ENCODE results near the gene SERINC5. TPM values are rescaled to one million over a fixed set of nuclear protein-coding genes. Genes with fewer than 3 reads are reported as not detected.
A peak's percentile ranks its signal among the peaks of the same experiment; 100 is the strongest.

The SERINC5 gene
- total RNA-seq, 2 experiments from 2014 or later: 115 to 123 TPM

GRCh38 chr5:80181618-80182211 is 74.1 kb downstream of the SERINC5 start:
- ChIA-PET POLR2A (interaction anchor here (0.6 to 12.3 kb wide), 19 partner anchors 8 to 93 kb away, joined by 3 to 120 read pairs (median 7); partner anchors contain the start of gene SERINC5), CTCF (interaction anchor here (1.0 to 1.8 kb wide), 2 partner anchors 11 to 23 kb away, joined by 3 to 5 read pairs; no protein-coding TSS in a partner anchor)
- peak; percentile 51 for ATAC-seq (ENCODE audit: poor library complexity)
- Mint-ChIP-seq H3K4me3 (peak overlapping the region; percentile 71), H3K4me1 (ENCODE audit: low read depth) (peaks cover 89% of the 10 kb centered on the region), H3K27ac (peak overlapping the region; percentile 94), H3K27me3 (no peaks in the 10 kb centered on the region), H3K9me3 (no peaks in the 10 kb centered on the region), H3K36me3 (ENCODE audit: low read depth) (peaks cover 63% of the 10 kb centered on the region)
- H3K36me3 ChIP-seq (ENCODE audit: insufficient read depth, low read length): peaks cover 12% of the 10 kb centered on the region
- peak overlapping the region; percentile 63 to 77 for H3K27ac ChIP-seq (ENCODE audit: low read depth in 1 of 2, low read length in 2 of 2)
- no peaks in the 10 kb centered on the region for H3K9me3 ChIP-seq (ENCODE audit: control insufficient read depth in 1 of 2, insufficient read depth in 1 of 2, low read length in 2 of 2)
- H3K4me3 ChIP-seq (ENCODE audit: low read length): no peak overlapping the region
- intact Hi-C loops (cut with DNase I, micrococcal nuclease): loop anchor here in 1 of 2 experiments (5.0 kb wide), 1 partner anchor 76 kb away; the partner anchor contains the start of gene SERINC5
- DNase-seq: peak in 12 of 14 experiments; percentile 29 to 90 (median 53)
- H3K4me1 ChIP-seq (ENCODE audit: insufficient read depth, low read length): peaks cover 82% of the 10 kb centered on the region
- TF ChIP-seq CTCF (IDR thresholded peaks at IDR 0.05): no peak
- no peaks in the 10 kb centered on the region for H3K27me3 ChIP-seq (ENCODE audit: control insufficient read depth in 1 of 2, insufficient read depth in 2 of 2, low read length in 2 of 2)

GRCh38 chr5:80177236-80177635 is 78.6 kb downstream of the SERINC5 start:
- intact Hi-C loops (cut with DNase I, micrococcal nuclease): loop anchor here in 1 of 2 experiments (5.0 kb wide), 1 partner anchor 40 kb away; no protein-coding TSS in a partner anchor
- Histone ChIP-seq H3K27ac (ENCODE audit: low read depth in 1 of 2, low read length in 2 of 2) (no peak overlapping the region), H3K4me1 (ENCODE audit: insufficient read depth, low read length) (peaks cover 41% of the 10 kb centered on the region), H3K9me3 (ENCODE audit: control insufficient read depth in 1 of 2, insufficient read depth in 1 of 2, low read length in 2 of 2) (no peaks in the 10 kb centered on the region), H3K4me3 (ENCODE audit: low read length) (no peak overlapping the region), H3K27me3 (ENCODE audit: control insufficient read depth in 1 of 2, insufficient read depth in 2 of 2, low read length in 2 of 2) (no peaks in the 10 kb centered on the region), H3K36me3 (ENCODE audit: insufficient read depth, low read length) (peaks cover 49% of the 10 kb centered on the region)
- Mint-ChIP-seq H3K27me3 (no peaks in the 10 kb centered on the region), H3K4me3 (no peak overlapping the region), H3K9me3 (no peaks in the 10 kb centered on the region), H3K36me3 (ENCODE audit: low read depth) (peaks cover 83% of the 10 kb centered on the region), H3K4me1 (ENCODE audit: low read depth) (peaks cover 69% of the 10 kb centered on the region), H3K27ac (peak overlapping the region; percentile 78)
- CTCF ChIA-PET: no interaction called here
- no peak for ATAC-seq (ENCODE audit: poor library complexity)
- TF ChIP-seq CTCF (IDR thresholded peaks at IDR 0.05): no peak
- no peak for DNase-seq
- POLR2A ChIA-PET: interaction anchor here (1.0 to 8.8 kb wide), 5 partner anchors 10 to 78 kb away, joined by 3 to 100 read pairs (median 11); partner anchors contain the start of gene SERINC5

- Histone ChIP-seq H3K4me3 (ENCODE audit: low read length) (no peak overlapping the region), H3K27ac (ENCODE audit: low read depth in 1 of 2, low read length in 2 of 2) (no peak overlapping the region), H3K27me3 (ENCODE audit: control insufficient read depth in 1 of 2, insufficient read depth in 2 of 2, low read length in 2 of 2) (no peaks in the 10 kb centered on the region), H3K4me1 (ENCODE audit: insufficient read depth, low read length) (peaks cover 28% of the 10 kb centered on the region), H3K36me3 (ENCODE audit: insufficient read depth, low read length) (peaks cover 68% of the 10 kb centered on the region), H3K9me3 (ENCODE audit: control insufficient read depth in 1 of 2, insufficient read depth in 1 of 2, low read length in 2 of 2) (no peaks in the 10 kb centered on the region)
- no peaks in the 10 kb centered on the region for H3K27me3 Mint-ChIP-seq
- ChIA-PET CTCF (interaction anchor here (1.5 kb wide), 1 partner anchor 43 kb away, joined by 3 read pairs; no protein-coding TSS in a partner anchor), POLR2A (interaction anchor here (0.6 to 3.2 kb wide), 5 partner anchors 12 to 92 kb away, joined by 3 to 14 read pairs (median 4); partner anchors contain the start of gene SERINC5)
- H3K36me3 Mint-ChIP-seq (ENCODE audit: low read depth): peaks cover 84% of the 10 kb centered on the region
- H3K4me1 Mint-ChIP-seq (ENCODE audit: low read depth): peaks cover 51% of the 10 kb centered on the region
- peak overlapping the region; percentile 8 for H3K27ac Mint-ChIP-seq
- H3K9me3 Mint-ChIP-seq: no peaks in the 10 kb centered on the region
- no peak overlapping the region for H3K4me3 Mint-ChIP-seq
- intact Hi-C loops (cut with DNase I, micrococcal nuclease): loop anchor here in 1 of 2 experiments (2.0 to 5.0 kb wide), 2 partner anchors 17 to 38 kb away; no protein-coding TSS in a partner anchor
- no peak for TF ChIP-seq CTCF (IDR thresholded peaks at IDR 0.05)
- ATAC-seq (ENCODE audit: poor library complexity): no peak
- no peak for DNase-seq
Measured at GRCh38 chr5:80175337-80175736, 80.5 kb downstream of the SERINC5 start.

Measured in CD4-positive, alpha-beta T cell (primary cell).